Fibroblast of pulmonary artery (primary cell): ENCODE measurements around the gene CLDN14.

Source experiments
- DNase-seq: peaks from one replicate; pipeline ENCODE4 v3.0.0-alpha.2; 2010; ENCODE audit warnings: low read depth
- H3K4me3 ChIP-seq: replicated peaks from 2 replicates; pipeline ENCODE4 v1.5.1; 2011; ENCODE audit warnings: low read depth, mild to moderate bottlenecking, control low read depth, low read length, moderate library complexity
- CTCF ChIP-seq: IDR thresholded peaks from 2 replicates; pipeline ENCODE4 v1.5.1; 2011; ENCODE audit warnings: mild to moderate bottlenecking, control low read depth, low read length, inconsistent platforms; ENCODE audit errors: missing control alignments

Gene CLDN14

GRCh38 chr21:36423771-36424433 lies 56.0 kb downstream of the CLDN14 start:
- no peak overlapping the region for H3K4me3 ChIP-seq
- TF ChIP-seq CTCF, result no peak
- no peak for DNase-seq

GRCh38 chr21:36422279-36423098 lies 57.4 kb downstream of the CLDN14 start:
- H3K4me3 ChIP-seq, result no peak overlapping the region
- DNase-seq, result peak; percentile 81
- peak; percentile 87 for TF ChIP-seq CTCF

- no peak overlapping the region for H3K4me3 ChIP-seq
- TF ChIP-seq CTCF, result no peak
Measured at GRCh38 chr21:36420571-36421339, 59.2 kb downstream of the CLDN14 start.

GRCh38 chr21:36419996-36420395 lies 59.9 kb downstream of the CLDN14 start:
- DNase-seq, result peak; percentile 96
- no peak overlapping the region for H3K4me3 ChIP-seq
- TF ChIP-seq CTCF, result peak; percentile 89

More at GRCh38 chr21:36420571-36421339, 59.2 kb downstream of the CLDN14 start:
- no peak for DNase-seq

GRCh38 chr21:36419241-36419640 lies 60.7 kb downstream of the CLDN14 start:
- TF ChIP-seq CTCF, result no peak

GRCh38 chr21:36415375-36415774 lies 64.5 kb downstream of the CLDN14 start:
- TF ChIP-seq CTCF, result no peak
- no peak for DNase-seq
- no peak overlapping the region for H3K4me3 ChIP-seq

More at GRCh38 chr21:36419241-36419640, 60.7 kb downstream of the CLDN14 start:
- no peak overlapping the region for H3K4me3 ChIP-seq
- no peak for DNase-seq
